Tibial artery (tissue), 4 donors: ENCODE results near the gene SORCS2.

Experiments used
- DNase-seq, 2 donors: peaks; one replicate each; pipeline ENCODE4 v3.0.0-alpha.2; 2019
- H3K27ac ChIP-seq, 2 donors: fragments of 200-600 bp; sonication (generic) in 1 of 2; 1 replicate in 1 of 2; 2 replicates in 1 of 2; pipeline ENCODE4 v1.5.1; 2018 to 2019; ENCODE audit warnings: mild to moderate bottlenecking in 1 of 2
- H3K27me3 ChIP-seq, 2 donors: fragments of 200-600 bp; sonication (generic) in 1 of 2; one replicate each; pipeline versions ENCODE4 v1.5.1 to v1.6.0; 2016 to 2019
- H3K36me3 ChIP-seq, 3 donors: fragments of 200-600 bp; sonication (generic) in 2 of 3; one replicate each; pipeline ENCODE4 v1.5.1; 2016 to 2019; ENCODE audit warnings: mild to moderate bottlenecking in 2 of 3
- H3K4me1 ChIP-seq, 4 donors: fragments of 200-600 bp; sonication (generic) in 2 of 4; 1 replicate in 3 of 4; 2 replicates in 1 of 4; pipeline ENCODE4 v1.5.1; 2016 to 2019
- H3K4me3 ChIP-seq, 2 donors: fragments of 200-600 bp; sonication (generic) in 1 of 2; 1 replicate in 1 of 2; 2 replicates in 1 of 2; pipeline ENCODE4 v1.5.1; 2018 to 2019; ENCODE audit warnings: mild to moderate bottlenecking in 2 of 2
- H3K9me3 ChIP-seq, 3 donors: fragments of 200-600 bp; sonication (generic) in 1 of 3; one replicate each; pipeline ENCODE4 v1.5.1; 2016 to 2019
- CTCF ChIP-seq, 2 experiments: fragments of 200-600 bp in 1 of 2; fragments of 450-650 bp in 1 of 2; IDR thresholded peaks; one replicate each; pipeline ENCODE4 v1.5.1; 2017 to 2019; ENCODE audit warnings: antibody characterized with exemption in 2 of 2, mild to moderate bottlenecking in 1 of 2, moderate library complexity in 1 of 2
- intact Hi-C: fragments of 100-400 bp; cut with DNase I; formaldehyde crosslinking; loops from one replicate; pipeline ENCODE4 v1.15.0; 2023; ENCODE audit warnings: low total_unique reads

Gene SORCS2

GRCh38 chr4:7353046-7353790, 160.9 kb downstream of the SORCS2 start:
- intact Hi-C loops, result no loop called here
- no peak overlapping the region for H3K27ac ChIP-seq
- no peak overlapping the region for H3K4me3 ChIP-seq
- no peak for DNase-seq
- no peaks in the 10 kb centered on the region for H3K9me3 ChIP-seq
- H3K36me3 ChIP-seq, result no peaks in the 10 kb centered on the region
- no peak for TF ChIP-seq CTCF (IDR thresholded peaks at IDR 0.05)
- peaks cover 0 to under 1% (median 0%) of the 10 kb centered on the region in 4 donors for H3K4me1 ChIP-seq
- H3K27me3 ChIP-seq, result no peaks in the 10 kb centered on the region

- intact Hi-C loops, result no loop called here
- Histone ChIP-seq H3K4me3 (no peak overlapping the region), H3K27ac (no peak overlapping the region), H3K27me3 (no peaks in the 10 kb centered on the region), H3K9me3 (no peaks in the 10 kb centered on the region), H3K36me3 (no peaks in the 10 kb centered on the region), H3K4me1 (peaks cover 0 to 7% (median 0%) of the 10 kb centered on the region in 4 donors)
- no peak for DNase-seq
- no peak for TF ChIP-seq CTCF (IDR thresholded peaks at IDR 0.05)
These were observed 161.7 kb downstream of the SORCS2 start for GRCh38 chr4:7353846-7354610.

- Histone ChIP-seq H3K4me3 (no peak overlapping the region), H3K9me3 (no peaks in the 10 kb centered on the region), H3K36me3 (no peaks in the 10 kb centered on the region), H3K27ac (no peak overlapping the region), H3K27me3 (no peaks in the 10 kb centered on the region), H3K4me1 (peaks cover 0 to 7% (median 0%) of the 10 kb centered on the region in 4 donors)
- TF ChIP-seq CTCF (IDR thresholded peaks at IDR 0.05), result no peak
- no peak for DNase-seq
- intact Hi-C loops, result no loop called here
These were observed 162.6 kb downstream of the SORCS2 start for GRCh38 chr4:7354927-7355326.

- H3K9me3 ChIP-seq, result no peaks in the 10 kb centered on the region
- H3K27ac ChIP-seq, result no peak overlapping the region
- H3K36me3 ChIP-seq, result no peaks in the 10 kb centered on the region
- no peak for TF ChIP-seq CTCF (IDR thresholded peaks at IDR 0.05)
- DNase-seq, result no peak
- no peaks in the 10 kb centered on the region for H3K27me3 ChIP-seq
- H3K4me1 ChIP-seq, result peaks cover 0 to 7% (median 0%) of the 10 kb centered on the region in 4 donors
- H3K4me3 ChIP-seq, result no peak overlapping the region
- intact Hi-C loops, result no loop called here
These were observed 163.5 kb downstream of the SORCS2 start for GRCh38 chr4:7355795-7356194.

- Histone ChIP-seq H3K4me1 (peaks cover 0 to 9% (median 3%) of the 10 kb centered on the region in 4 donors), H3K27ac (no peak overlapping the region), H3K4me3 (no peak overlapping the region), H3K36me3 (no peaks in the 10 kb centered on the region), H3K9me3 (no peaks in the 10 kb centered on the region), H3K27me3 (no peaks in the 10 kb centered on the region)
- intact Hi-C loops, result no loop called here
- DNase-seq, result no peak
- no peak for TF ChIP-seq CTCF (IDR thresholded peaks at IDR 0.05)
These were observed 164.5 kb downstream of the SORCS2 start for GRCh38 chr4:7356667-7357310.
